T-helper 2 cell (primary cell): ENCODE results near the gene TSPAN13.

Source experiments
- DNase-seq, 5 experiments: peaks; one replicate each; pipeline versions ENCODE4 v3.0.0 to v3.0.0-alpha.2; 2012 to 2022

Gene TSPAN13

DNA sequence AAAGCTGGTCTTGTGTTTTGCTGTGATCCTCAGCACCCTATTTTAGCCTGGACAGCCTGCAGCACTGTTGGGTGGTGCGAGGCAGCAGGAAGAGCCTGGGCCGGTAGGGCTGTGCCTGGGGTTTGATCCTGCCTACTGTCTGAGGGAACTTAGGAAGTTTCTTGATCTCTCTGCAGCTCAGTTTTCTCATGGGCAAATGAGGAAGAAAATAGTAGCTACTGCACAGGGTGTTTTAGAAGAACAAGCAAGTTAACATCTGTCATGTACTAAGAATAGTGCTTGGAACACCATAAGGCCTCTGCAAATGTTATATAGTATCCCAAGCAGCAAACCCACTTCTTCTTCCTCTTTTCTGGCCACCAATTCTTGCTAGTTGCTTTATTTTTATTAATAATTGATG, 63.3 kb downstream of the TSPAN13 start:
- DNase-seq: no peak

- DNase-seq: no peak
Measured at GRCh38 chr7:16817536-16817935, 64.0 kb downstream of the TSPAN13 start.

- no peak for DNase-seq
Measured at GRCh38 chr7:16818732-16819131, 65.2 kb downstream of the TSPAN13 start.

GRCh38 chr7:16822029-16822428, 68.5 kb downstream of the TSPAN13 start:
- no peak for DNase-seq

DNA sequence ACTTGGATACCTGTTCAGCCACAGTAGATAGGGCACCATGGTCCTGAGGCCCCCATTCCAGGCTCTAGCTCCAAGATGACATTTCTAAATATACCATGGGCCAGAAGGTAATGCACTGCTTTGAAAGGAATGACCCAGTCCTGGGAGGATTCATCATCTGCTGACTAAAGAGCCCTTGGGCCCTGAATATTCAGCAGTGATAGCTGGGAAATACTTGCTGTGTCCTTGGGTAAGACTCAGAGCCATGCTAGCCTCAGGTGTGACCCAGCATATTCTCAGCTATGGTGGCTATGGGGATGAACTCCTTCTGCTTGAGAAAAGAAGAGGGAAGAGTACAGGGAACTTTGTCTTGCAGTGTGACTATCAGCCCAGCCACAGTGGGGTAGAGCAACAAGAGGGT, 72.5 kb downstream of the TSPAN13 start:
- DNase-seq: no peak

DNA sequence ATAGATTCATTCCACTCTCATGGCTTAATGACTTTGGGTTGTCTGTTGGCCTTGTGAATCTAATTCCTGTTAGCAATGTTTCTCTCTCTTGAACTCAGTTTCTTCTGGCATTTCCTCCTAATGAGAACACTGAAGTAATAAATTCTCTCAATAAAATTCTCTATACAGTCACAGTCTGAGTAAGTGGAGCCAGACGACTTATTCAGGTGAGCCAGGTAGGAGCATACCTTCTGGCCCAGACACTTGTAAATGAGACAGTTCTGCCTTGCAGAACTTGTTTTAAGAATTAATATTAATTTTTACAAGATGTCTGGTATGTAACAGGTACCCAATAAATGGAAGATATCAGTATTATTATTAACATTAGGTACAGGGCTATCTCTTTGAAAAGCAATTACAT, 79.8 kb downstream of the TSPAN13 start:
- no peak for DNase-seq
